Panc1 (cell line): Measurements from ENCODE around the gene TMEM37. TPM values are rescaled to one million over a fixed set of nuclear protein-coding genes. Genes with fewer than 3 reads are reported as not detected.

Experiments used
- ATAC-seq: fragments of 200-7000 bp; cut with Tn5 transposase; 2 replicates; pipeline ENCODE4 v1.9.1; 2020; ENCODE audit warnings: mild to moderate bottlenecking, moderate library complexity
- BruUV-seq: library from RNA; stranded (reverse); fragments of 400-500 nt; replicated peaks from 2 replicates; lab custom pipeline; 2021; lab: Mats Ljungman, UMichigan
- CTCF ChIA-PET: fragments of 300-600 bp; sonication (Branson Sonifier 250); formaldehyde crosslinking; loops from one replicate; lab custom pipeline; 2022; ENCODE audit warnings: antibody characterized with exemption; lab: Charles Lee
- POLR2A ChIA-PET: fragments of 300-600 bp; sonication (Branson Sonifier 250); formaldehyde crosslinking; loops from one replicate; lab custom pipeline; 2022; ENCODE audit warnings: antibody characterized with exemption; lab: Charles Lee
- DNase-seq: peaks from one replicate; pipeline ENCODE4 v3.0.0-alpha.2; 2010; ENCODE audit warnings: low read depth, low spot score
- H3K27ac ChIP-seq: 2 replicates; pipeline ENCODE4 v1.5.1; 2011; ENCODE audit warnings: mild to moderate bottlenecking, low read length, inconsistent platforms
- H3K27me3 ChIP-seq: fragments of 200-500 bp; sonication (Bioruptor generic); 2 replicates; pipeline ENCODE4 v1.6.0; 2014; ENCODE audit warnings: low read length, inconsistent platforms; ENCODE audit not compliant: control insufficient read depth, insufficient read depth
- H3K36me3 ChIP-seq: fragments of 200-500 bp; sonication (Bioruptor generic); 2 replicates; pipeline ENCODE4 v1.5.1; 2014; ENCODE audit warnings: inconsistent platforms, mild to moderate bottlenecking, low read length, moderate library complexity; ENCODE audit not compliant: control insufficient read depth, insufficient read depth
- H3K4me1 ChIP-seq: 2 replicates; pipeline ENCODE4 v1.5.1; 2011; ENCODE audit warnings: inconsistent platforms, mild to moderate bottlenecking, low read length, moderate library complexity; ENCODE audit not compliant: control insufficient read depth, insufficient read depth
- H3K4me3 ChIP-seq, 2 experiments: 2 replicates each; pipeline ENCODE4 v1.5.1; 2011 to 2012; ENCODE audit warnings: low read depth in 2 of 2, low read length in 2 of 2, mild to moderate bottlenecking in 2 of 2, inconsistent platforms in 1 of 2, moderate library complexity in 1 of 2
- H3K9me3 ChIP-seq: fragments of 200-500 bp; sonication (Bioruptor generic); 2 replicates; pipeline ENCODE4 v1.5.1; 2014; ENCODE audit warnings: low read depth, mild to moderate bottlenecking, inconsistent platforms, low read length, moderate library complexity; ENCODE audit not compliant: control insufficient read depth, insufficient read depth
- CTCF ChIP-seq: fragments of 450-650 bp; IDR thresholded peaks from 2 replicates; pipeline ENCODE4 v1.5.1; 2017; ENCODE audit warnings: mild to moderate bottlenecking
- POLR2AphosphoS5 ChIP-seq: IDR thresholded peaks from 2 replicates; pipeline ENCODE4 v1.6.1; 2012; ENCODE audit warnings: mild to moderate bottlenecking, low read depth, low read length, moderate library complexity
- SIN3A ChIP-seq: IDR thresholded peaks from 2 replicates; pipeline ENCODE4 v1.6.1; 2012; ENCODE audit warnings: low read depth, mild to moderate bottlenecking, low read length, moderate library complexity, borderline replicate concordance; ENCODE audit not compliant: insufficient read depth
- TCF7L2 ChIP-seq: IDR thresholded peaks from 2 replicates; pipeline ENCODE4 v1.6.1; 2011; ENCODE audit warnings: mild to moderate bottlenecking, low read depth, low read length, inconsistent platforms
- in situ Hi-C: cut with HindIII; loops from 2 replicates; pipeline ENCODE4 v1.10.0; 2016; ENCODE audit warnings: low sequenced_read_pairs, low pct_unique_long_range_greater_than_20kb
- intact Hi-C: fragments of 100-400 bp; cut with micrococcal nuclease; formaldehyde crosslinking; loops from one replicate; pipeline ENCODE4 v1.10.0; 2022; ENCODE audit not compliant: unreplicated experiment
- total RNA-seq: library from RNA; stranded (reverse); gene quantifications from one replicate; pipeline ENCODE4 v1.2.1, GENCODE V29; 2021; ENCODE audit not compliant: unreplicated experiment
- TF ChIP-seq, protein P1 (sequence below), 2 experiments: IDR thresholded peaks; 2 replicates each; pipeline ENCODE4 v1.6.1; 2011 to 2012; ENCODE audit warnings: low read depth in 2 of 2, control low read depth in 1 of 2, low read length in 1 of 2, mild to moderate bottlenecking in 1 of 2, moderate library complexity in 1 of 2; ENCODE audit not compliant: insufficient read depth in 1 of 2

Gene TMEM37
- total RNA-seq, 1 experiment from 2014 or later: 0.28 TPM

DNA sequence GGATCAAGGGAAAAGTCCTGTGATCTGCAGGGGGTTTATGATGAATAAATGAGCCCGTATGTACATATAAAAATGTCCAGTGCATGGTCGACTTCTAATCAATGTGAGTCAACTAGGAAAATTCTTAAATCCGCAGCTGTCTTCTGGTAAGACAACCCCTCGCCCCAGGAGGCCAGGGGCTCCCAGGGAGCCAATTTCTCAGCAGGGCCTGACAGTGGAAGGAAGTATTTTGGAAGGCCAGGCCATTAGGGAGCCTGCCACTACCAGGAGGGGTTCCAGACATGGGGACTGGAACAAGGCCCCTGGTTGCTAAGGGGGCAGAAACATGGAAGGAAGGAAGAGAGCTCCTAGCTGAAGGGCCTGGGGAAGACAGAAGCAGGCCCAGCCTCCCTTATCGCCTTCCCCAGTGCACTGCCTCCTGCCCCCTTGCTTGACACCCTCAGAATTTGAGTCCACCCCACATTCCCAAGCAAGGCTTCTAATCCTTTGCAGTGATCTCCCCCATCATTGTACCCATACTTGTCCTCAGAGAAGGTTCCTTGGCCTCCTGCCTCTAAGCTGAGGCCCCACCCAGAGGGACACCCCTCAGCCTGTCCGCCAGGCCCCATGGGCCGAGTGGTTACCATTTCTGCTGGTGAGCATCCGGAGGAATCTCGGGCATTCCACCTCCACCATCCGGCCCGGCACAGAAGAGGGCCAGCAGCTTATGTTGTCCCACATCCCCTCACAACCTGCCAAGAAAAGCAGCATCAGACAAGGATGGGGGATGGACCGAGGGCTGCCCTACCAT is 46.7 kb downstream of the TMEM37 start:
- H3K36me3 ChIP-seq: no peaks in the 10 kb centered on the region
- in situ Hi-C loops (no loop called here), intact Hi-C loops (no loop called here)
- POLR2A ChIA-PET: no interaction called here
- ATAC-seq: no peak
- peaks cover 4% of the 10 kb centered on the region for H3K4me1 ChIP-seq
- DNase-seq: no peak
- TF ChIP-seq TCF7L2 (no peak), SIN3A (no peak), CTCF (no peak), POLR2AphosphoS5 (no peak)
- TF ChIP-seq, protein P1, sequence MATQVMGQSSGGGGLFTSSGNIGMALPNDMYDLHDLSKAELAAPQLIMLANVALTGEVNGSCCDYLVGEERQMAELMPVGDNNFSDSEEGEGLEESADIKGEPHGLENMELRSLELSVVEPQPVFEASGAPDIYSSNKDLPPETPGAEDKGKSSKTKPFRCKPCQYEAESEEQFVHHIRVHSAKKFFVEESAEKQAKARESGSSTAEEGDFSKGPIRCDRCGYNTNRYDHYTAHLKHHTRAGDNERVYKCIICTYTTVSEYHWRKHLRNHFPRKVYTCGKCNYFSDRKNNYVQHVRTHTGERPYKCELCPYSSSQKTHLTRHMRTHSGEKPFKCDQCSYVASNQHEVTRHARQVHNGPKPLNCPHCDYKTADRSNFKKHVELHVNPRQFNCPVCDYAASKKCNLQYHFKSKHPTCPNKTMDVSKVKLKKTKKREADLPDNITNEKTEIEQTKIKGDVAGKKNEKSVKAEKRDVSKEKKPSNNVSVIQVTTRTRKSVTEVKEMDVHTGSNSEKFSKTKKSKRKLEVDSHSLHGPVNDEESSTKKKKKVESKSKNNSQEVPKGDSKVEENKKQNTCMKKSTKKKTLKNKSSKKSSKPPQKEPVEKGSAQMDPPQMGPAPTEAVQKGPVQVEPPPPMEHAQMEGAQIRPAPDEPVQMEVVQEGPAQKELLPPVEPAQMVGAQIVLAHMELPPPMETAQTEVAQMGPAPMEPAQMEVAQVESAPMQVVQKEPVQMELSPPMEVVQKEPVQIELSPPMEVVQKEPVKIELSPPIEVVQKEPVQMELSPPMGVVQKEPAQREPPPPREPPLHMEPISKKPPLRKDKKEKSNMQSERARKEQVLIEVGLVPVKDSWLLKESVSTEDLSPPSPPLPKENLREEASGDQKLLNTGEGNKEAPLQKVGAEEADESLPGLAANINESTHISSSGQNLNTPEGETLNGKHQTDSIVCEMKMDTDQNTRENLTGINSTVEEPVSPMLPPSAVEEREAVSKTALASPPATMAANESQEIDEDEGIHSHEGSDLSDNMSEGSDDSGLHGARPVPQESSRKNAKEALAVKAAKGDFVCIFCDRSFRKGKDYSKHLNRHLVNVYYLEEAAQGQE (IDR thresholded peaks at IDR 0.05; ENCODE audit: insufficient read depth in 1 of 2, low read depth in 2 of 2, low read length in 1 of 2): no peak
- CTCF ChIA-PET: interaction anchor here (0.7 kb wide), 1 partner anchor 362 kb away, joined by 3 read pairs; no protein-coding TSS in a partner anchor
- no peaks in the 10 kb centered on the region for H3K9me3 ChIP-seq
- no TSS peak for BruUV-seq
- no peaks in the 10 kb centered on the region for H3K27me3 ChIP-seq
- H3K4me3 ChIP-seq: no peak overlapping the region
- no peak overlapping the region for H3K27ac ChIP-seq

DNA sequence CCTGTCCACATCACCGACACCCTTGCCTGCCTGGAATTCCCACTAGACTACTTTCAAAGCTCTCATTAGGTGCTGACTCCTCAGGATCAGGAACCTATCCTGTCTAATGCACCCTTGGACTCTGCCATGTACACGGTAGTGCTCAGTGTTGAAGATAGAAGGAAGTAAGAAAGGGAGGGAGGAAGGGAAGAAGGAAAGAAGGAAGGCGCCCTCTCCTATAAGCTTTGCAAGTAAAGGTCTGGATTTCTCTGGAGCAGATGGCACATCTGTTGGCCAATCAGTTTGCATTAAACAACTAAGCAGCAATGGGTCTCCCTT is 47.3 kb downstream of the TMEM37 start:
- POLR2A ChIA-PET: no interaction called here
- Histone ChIP-seq H3K4me3 (no peak overlapping the region), H3K9me3 (no peaks in the 10 kb centered on the region), H3K27me3 (no peaks in the 10 kb centered on the region), H3K4me1 (peaks cover 4% of the 10 kb centered on the region), H3K36me3 (no peaks in the 10 kb centered on the region), H3K27ac (no peak overlapping the region)
- ATAC-seq (no peak), DNase-seq (no peak)
- intact Hi-C loops (no loop called here), in situ Hi-C loops (no loop called here)
- TF ChIP-seq SIN3A: no peak
- no peak for TF ChIP-seq TCF7L2
- TF ChIP-seq POLR2AphosphoS5: no peak
- no peak for TF ChIP-seq CTCF
- TF ChIP-seq, protein P1 (IDR thresholded peaks at IDR 0.05; ENCODE audit: insufficient read depth in 1 of 2, low read depth in 2 of 2, low read length in 1 of 2): no peak
- no TSS peak for BruUV-seq
- CTCF ChIA-PET: interaction anchor here (0.7 kb wide), 1 partner anchor 362 kb away, joined by 3 read pairs; no protein-coding TSS in a partner anchor
